Measurements from ENCODE around the gene SHANK3.

SHANK3 gene

GRCh38 chr22:50712341-50713007 is 39.9 kb downstream of the SHANK3 start:
- Histone ChIP-seq H3K9me3 (ENCODE audit: control insufficient read depth, low read depth, low read length) (no peaks in the 10 kb centered on the region), H3K4me1 (ENCODE audit: control insufficient read depth, low read depth, low read length) (no peaks in the 10 kb centered on the region), H3K27me3 (ENCODE audit: control insufficient read depth, insufficient read depth, low read length) (no peaks in the 10 kb centered on the region), H3K36me3 (ENCODE audit: control insufficient read depth, low read depth, low read length) (no peaks in the 10 kb centered on the region), H3K27ac (ENCODE audit: low read length) (no peak overlapping the region), H3K4me3 (ENCODE audit: low read length) (no peak overlapping the region), H3K9ac (ENCODE audit: low read length) (no peak overlapping the region)

- no peaks in the 10 kb centered on the region for H3K9me3 ChIP-seq (ENCODE audit: control insufficient read depth, low read depth, low read length)
- no peak overlapping the region for H3K9ac ChIP-seq (ENCODE audit: low read length)
- peaks cover 3% of the 10 kb centered on the region for H3K27me3 ChIP-seq (ENCODE audit: control insufficient read depth, insufficient read depth, low read length)
- no peak overlapping the region for H3K4me3 ChIP-seq (ENCODE audit: low read length)
- no peaks in the 10 kb centered on the region for H3K4me1 ChIP-seq (ENCODE audit: control insufficient read depth, low read depth, low read length)
- H3K36me3 ChIP-seq (ENCODE audit: control insufficient read depth, low read depth, low read length): no peaks in the 10 kb centered on the region
- no peak overlapping the region for H3K27ac ChIP-seq (ENCODE audit: low read length)
Measured at GRCh38 chr22:50713008-50713385, 40.4 kb downstream of the SHANK3 start.

- Histone ChIP-seq H3K9ac (ENCODE audit: low read length) (no peak overlapping the region), H3K9me3 (ENCODE audit: control insufficient read depth, low read depth, low read length) (no peaks in the 10 kb centered on the region), H3K36me3 (ENCODE audit: control insufficient read depth, low read depth, low read length) (no peaks in the 10 kb centered on the region), H3K4me3 (ENCODE audit: low read length) (no peak overlapping the region), H3K27ac (ENCODE audit: low read length) (no peak overlapping the region), H3K4me1 (ENCODE audit: control insufficient read depth, low read depth, low read length) (no peaks in the 10 kb centered on the region), H3K27me3 (ENCODE audit: control insufficient read depth, insufficient read depth, low read length) (peaks cover 9% of the 10 kb centered on the region)
Measured at GRCh38 chr22:50713571-50714056, 41.0 kb downstream of the SHANK3 start.

- Histone ChIP-seq H3K4me1 (ENCODE audit: control insufficient read depth, low read depth, low read length) (no peaks in the 10 kb centered on the region), H3K9me3 (ENCODE audit: control insufficient read depth, low read depth, low read length) (no peaks in the 10 kb centered on the region), H3K4me3 (ENCODE audit: low read length) (no peak overlapping the region), H3K9ac (ENCODE audit: low read length) (no peak overlapping the region), H3K27me3 (ENCODE audit: control insufficient read depth, insufficient read depth, low read length) (peaks cover 14% of the 10 kb centered on the region), H3K36me3 (ENCODE audit: control insufficient read depth, low read depth, low read length) (no peaks in the 10 kb centered on the region), H3K27ac (ENCODE audit: low read length) (no peak overlapping the region)
Measured at GRCh38 chr22:50714150-50714549, 41.5 kb downstream of the SHANK3 start.

GRCh38 chr22:50714631-50715179 is 42.1 kb downstream of the SHANK3 start:
- H3K4me1 ChIP-seq (ENCODE audit: control insufficient read depth, low read depth, low read length): no peaks in the 10 kb centered on the region
- no peak overlapping the region for H3K9ac ChIP-seq (ENCODE audit: low read length)
- H3K27me3 ChIP-seq (ENCODE audit: control insufficient read depth, insufficient read depth, low read length): peaks cover 20% of the 10 kb centered on the region
- no peaks in the 10 kb centered on the region for H3K36me3 ChIP-seq (ENCODE audit: control insufficient read depth, low read depth, low read length)
- no peaks in the 10 kb centered on the region for H3K9me3 ChIP-seq (ENCODE audit: control insufficient read depth, low read depth, low read length)
- no peak overlapping the region for H3K27ac ChIP-seq (ENCODE audit: low read length)
- H3K4me3 ChIP-seq (ENCODE audit: low read length): no peak overlapping the region

- H3K4me3 ChIP-seq (ENCODE audit: low read length): no peak overlapping the region
- H3K9ac ChIP-seq (ENCODE audit: low read length): no peak overlapping the region
- no peak overlapping the region for H3K27ac ChIP-seq (ENCODE audit: low read length)
- H3K4me1 ChIP-seq (ENCODE audit: control insufficient read depth, low read depth, low read length): no peaks in the 10 kb centered on the region
- no peaks in the 10 kb centered on the region for H3K9me3 ChIP-seq (ENCODE audit: control insufficient read depth, low read depth, low read length)
- H3K27me3 ChIP-seq (ENCODE audit: control insufficient read depth, insufficient read depth, low read length): peaks cover 25% of the 10 kb centered on the region
- no peaks in the 10 kb centered on the region for H3K36me3 ChIP-seq (ENCODE audit: control insufficient read depth, low read depth, low read length)
Measured at GRCh38 chr22:50715250-50715649, 42.6 kb downstream of the SHANK3 start.

GRCh38 chr22:50715776-50716175 is 43.2 kb downstream of the SHANK3 start:
- Histone ChIP-seq H3K4me1 (ENCODE audit: control insufficient read depth, low read depth, low read length) (no peaks in the 10 kb centered on the region), H3K4me3 (ENCODE audit: low read length) (no peak overlapping the region)

GRCh38 chr22:50716290-50717024 is 43.8 kb downstream of the SHANK3 start:
- peaks cover 37% of the 10 kb centered on the region for H3K27me3 ChIP-seq (ENCODE audit: control insufficient read depth, insufficient read depth, low read length)
- H3K9me3 ChIP-seq (ENCODE audit: control insufficient read depth, low read depth, low read length): no peaks in the 10 kb centered on the region
- H3K4me1 ChIP-seq (ENCODE audit: control insufficient read depth, low read depth, low read length): no peaks in the 10 kb centered on the region
- no peak overlapping the region for H3K9ac ChIP-seq (ENCODE audit: low read length)
- H3K36me3 ChIP-seq (ENCODE audit: control insufficient read depth, low read depth, low read length): no peaks in the 10 kb centered on the region
- no peak overlapping the region for H3K4me3 ChIP-seq (ENCODE audit: low read length)
- no peak overlapping the region for H3K27ac ChIP-seq (ENCODE audit: low read length)

More at GRCh38 chr22:50715776-50716175, 43.2 kb downstream of the SHANK3 start:
- no peaks in the 10 kb centered on the region for H3K9me3 ChIP-seq (ENCODE audit: control insufficient read depth, low read depth, low read length)
- H3K9ac ChIP-seq (ENCODE audit: low read length): no peak overlapping the region
- peaks cover 30% of the 10 kb centered on the region for H3K27me3 ChIP-seq (ENCODE audit: control insufficient read depth, insufficient read depth, low read length)
- no peaks in the 10 kb centered on the region for H3K36me3 ChIP-seq (ENCODE audit: control insufficient read depth, low read depth, low read length)
- no peak overlapping the region for H3K27ac ChIP-seq (ENCODE audit: low read length)

GRCh38 chr22:50717709-50718351 is 45.2 kb downstream of the SHANK3 start:
- H3K36me3 ChIP-seq (ENCODE audit: control insufficient read depth, low read depth, low read length): no peaks in the 10 kb centered on the region
- H3K9ac ChIP-seq (ENCODE audit: low read length): no peak overlapping the region
- no peaks in the 10 kb centered on the region for H3K9me3 ChIP-seq (ENCODE audit: control insufficient read depth, low read depth, low read length)
- H3K4me3 ChIP-seq (ENCODE audit: low read length): no peak overlapping the region
- H3K4me1 ChIP-seq (ENCODE audit: control insufficient read depth, low read depth, low read length): no peaks in the 10 kb centered on the region
- H3K27ac ChIP-seq (ENCODE audit: low read length): no peak overlapping the region
- H3K27me3 ChIP-seq (ENCODE audit: control insufficient read depth, insufficient read depth, low read length): peaks cover 51% of the 10 kb centered on the region

GRCh38 chr22:50718352-50718709 is 45.7 kb downstream of the SHANK3 start:
- no peak overlapping the region for H3K27ac ChIP-seq (ENCODE audit: low read length)

GRCh38 chr22:50719814-50720300 is 47.2 kb downstream of the SHANK3 start:
- Histone ChIP-seq H3K9ac (ENCODE audit: low read length) (no peak overlapping the region), H3K27me3 (ENCODE audit: control insufficient read depth, insufficient read depth, low read length) (peaks cover 60% of the 10 kb centered on the region), H3K4me1 (ENCODE audit: control insufficient read depth, low read depth, low read length) (no peaks in the 10 kb centered on the region), H3K27ac (ENCODE audit: low read length) (no peak overlapping the region), H3K4me3 (ENCODE audit: low read length) (peak overlapping the region; percentile 11), H3K36me3 (ENCODE audit: control insufficient read depth, low read depth, low read length) (no peaks in the 10 kb centered on the region), H3K9me3 (ENCODE audit: control insufficient read depth, low read depth, low read length) (no peaks in the 10 kb centered on the region)

More at GRCh38 chr22:50718352-50718709, 45.7 kb downstream of the SHANK3 start:
- H3K36me3 ChIP-seq (ENCODE audit: control insufficient read depth, low read depth, low read length): no peaks in the 10 kb centered on the region
- H3K9ac ChIP-seq (ENCODE audit: low read length): no peak overlapping the region
- H3K4me1 ChIP-seq (ENCODE audit: control insufficient read depth, low read depth, low read length): no peaks in the 10 kb centered on the region
- H3K9me3 ChIP-seq (ENCODE audit: control insufficient read depth, low read depth, low read length): no peaks in the 10 kb centered on the region
- peaks cover 55% of the 10 kb centered on the region for H3K27me3 ChIP-seq (ENCODE audit: control insufficient read depth, insufficient read depth, low read length)
- no peak overlapping the region for H3K4me3 ChIP-seq (ENCODE audit: low read length)
